Muscle of arm (tissue), 12 donors: ENCODE measurements around the gene GPC6. TPM values are rescaled to one million over a fixed set of nuclear protein-coding genes. Genes with fewer than 3 reads are reported as not detected.

Experiments
- DNase-seq: peaks from one replicate; pipeline ENCODE4 v3.0.0-alpha.2; 2013
- polyA plus RNA-seq, 12 donors: library from polyadenylated mRNA; unstranded; fragments of 120-200 nt; gene quantifications; one replicate each; pipeline ENCODE4 v1.2.1, GENCODE V29; 2013; ENCODE audit not compliant: insufficient read length in 12 of 12

Gene GPC6
- polyA plus RNA-seq, 12 donors = 11.5 to 24.7 (median 15.3) TPM; not detected in 1

GRCh38 chr13:94109715-94110374, 883.2 kb downstream of the GPC6 start:
- no peak for DNase-seq

GRCh38 chr13:94112227-94112626, 885.6 kb downstream of the GPC6 start:
- no peak for DNase-seq

GRCh38 chr13:94112731-94113130, 886.1 kb downstream of the GPC6 start:
- no peak for DNase-seq

GRCh38 chr13:94113245-94113644, 886.6 kb downstream of the GPC6 start:
- no peak for DNase-seq

GRCh38 chr13:94114166-94114565, 887.6 kb downstream of the GPC6 start:
- no peak for DNase-seq

- DNase-seq = no peak
Measured at GRCh38 chr13:94115054-94115453, 888.4 kb downstream of the GPC6 start.

- no peak for DNase-seq
Measured at GRCh38 chr13:94119360-94119936, 892.8 kb downstream of the GPC6 start.

GRCh38 chr13:94120878-94121277, 894.3 kb downstream of the GPC6 start:
- no peak for DNase-seq

- no peak for DNase-seq
Measured at GRCh38 chr13:94121686-94122085, 895.1 kb downstream of the GPC6 start.

GRCh38 chr13:94122300-94122915, 895.8 kb downstream of the GPC6 start:
- DNase-seq = no peak

- no peak for DNase-seq
Measured at GRCh38 chr13:94123557-94123956, 897.0 kb downstream of the GPC6 start.

GRCh38 chr13:94128430-94128829, 901.8 kb downstream of the GPC6 start:
- no peak for DNase-seq

- DNase-seq = no peak
Measured at GRCh38 chr13:94129490-94129894, 902.9 kb downstream of the GPC6 start.

GRCh38 chr13:94138831-94139230, 912.2 kb downstream of the GPC6 start:
- DNase-seq = no peak

GRCh38 chr13:94139393-94139995, 912.9 kb downstream of the GPC6 start:
- DNase-seq = no peak

GRCh38 chr13:94140027-94140426, 913.4 kb downstream of the GPC6 start:
- DNase-seq = no peak

- DNase-seq = no peak
Measured at GRCh38 chr13:94140511-94140910, 913.9 kb downstream of the GPC6 start.

- no peak for DNase-seq
Measured at GRCh38 chr13:94143624-94144350, 917.2 kb downstream of the GPC6 start.

GRCh38 chr13:94145966-94146365, 919.4 kb downstream of the GPC6 start:
- no peak for DNase-seq

- no peak for DNase-seq
Measured at GRCh38 chr13:94153586-94153985, 927.0 kb downstream of the GPC6 start.

- DNase-seq = no peak
Measured at GRCh38 chr13:94154367-94154766, 927.8 kb downstream of the GPC6 start.

GRCh38 chr13:94157705-94158218, 931.2 kb downstream of the GPC6 start:
- DNase-seq = no peak
